Stimulated activated CD8-positive, alpha-beta memory T cell treated with anti-CD3 and anti-CD28 coated beads, Interleukin-15, amount 100 ng/mL, for 1 hour (primary cell): ENCODE measurements around the gene MAG.

Experiments
- DNase-seq: peaks from one replicate; pipeline ENCODE4 v3.0.0-alpha.2; 2020; ENCODE audit warnings: low read depth

The MAG gene

GRCh38 chr19:35299523-35300338 is 7.8 kb downstream of the MAG start:
- no peak for DNase-seq

GRCh38 chr19:35300339-35300649 is 8.3 kb downstream of the MAG start:
- DNase-seq, result no peak

GRCh38 chr19:35301961-35302360 is 10.0 kb downstream of the MAG start:
- no peak for DNase-seq

- DNase-seq, result no peak
These were observed 10.5 kb downstream of the MAG start for GRCh38 chr19:35302446-35302845.

- no peak for DNase-seq
These were observed 11.5 kb downstream of the MAG start for GRCh38 chr19:35303357-35303915.

GRCh38 chr19:35304036-35304435 is 12.1 kb downstream of the MAG start:
- no peak for DNase-seq

- no peak for DNase-seq
These were observed 13.2 kb downstream of the MAG start for GRCh38 chr19:35305181-35305580.

GRCh38 chr19:35306473-35307246 is 14.7 kb downstream of the MAG start:
- no peak for DNase-seq

- DNase-seq, result no peak
These were observed 16.0 kb downstream of the MAG start for GRCh38 chr19:35307931-35308330.

GRCh38 chr19:35308910-35309309 is 16.9 kb downstream of the MAG start:
- DNase-seq, result no peak

- DNase-seq, result no peak
These were observed 17.7 kb downstream of the MAG start for GRCh38 chr19:35309481-35310279.

GRCh38 chr19:35310331-35310730 is 18.4 kb downstream of the MAG start:
- DNase-seq, result no peak

- no peak for DNase-seq
These were observed 19.0 kb downstream of the MAG start for GRCh38 chr19:35310811-35311465.

GRCh38 chr19:35311901-35312665 is 20.1 kb downstream of the MAG start:
- DNase-seq, result no peak

- DNase-seq, result no peak
These were observed 21.6 kb downstream of the MAG start for GRCh38 chr19:35313587-35313986.

- DNase-seq, result no peak
These were observed 22.1 kb downstream of the MAG start for GRCh38 chr19:35314031-35314430.

- DNase-seq, result no peak
These were observed 23.0 kb downstream of the MAG start for GRCh38 chr19:35314858-35315470.

- no peak for DNase-seq
These were observed 23.9 kb downstream of the MAG start for GRCh38 chr19:35315883-35316282.

- DNase-seq, result no peak
These were observed 24.6 kb downstream of the MAG start for GRCh38 chr19:35316560-35316959.

GRCh38 chr19:35317464-35318043 is 25.6 kb downstream of the MAG start:
- no peak for DNase-seq
